Measurements from ENCODE around the gene CPEB3. TPM values are rescaled to one million over a fixed set of nuclear protein-coding genes. Genes with fewer than 3 reads are reported as not detected.

Gene CPEB3
- total and polyA plus RNA-seq, 2 experiments from 2014 or later, result 5.0 to 8.3 TPM

DNA sequence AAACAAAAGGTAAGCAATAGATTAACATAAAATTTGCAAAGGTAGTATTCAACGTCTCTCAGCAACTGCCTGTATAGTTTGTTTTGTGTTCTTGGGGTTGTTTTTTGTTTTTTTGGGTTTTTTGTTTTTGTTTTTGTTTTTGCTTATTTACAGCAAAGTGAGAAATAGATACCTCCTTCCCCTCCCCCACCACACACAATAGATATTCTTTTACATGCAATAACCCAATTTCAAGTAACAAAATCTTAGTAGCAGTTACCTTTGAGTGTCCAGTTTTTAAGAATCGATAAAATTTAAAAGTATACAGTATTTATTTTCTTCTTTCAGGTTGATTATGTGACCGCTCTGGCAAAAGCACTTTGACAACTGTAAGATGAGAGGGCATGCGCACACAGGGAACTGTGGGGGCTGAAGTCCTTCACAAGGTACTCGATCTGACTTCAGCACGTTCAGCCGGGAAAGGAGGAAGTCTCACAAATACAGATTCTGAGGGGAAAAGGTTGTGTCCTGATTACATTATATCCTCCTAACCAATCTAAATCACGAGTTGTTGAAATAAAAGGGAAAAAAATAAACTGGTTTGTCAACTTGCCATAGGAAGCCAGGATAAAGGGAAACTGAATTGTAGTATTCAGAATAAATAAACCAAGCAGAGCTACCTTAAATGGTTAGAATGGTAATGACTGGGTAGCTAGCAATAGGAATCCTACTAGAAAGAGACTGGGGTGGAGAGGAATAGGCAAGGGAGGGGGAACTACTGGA is 47.8 kb downstream of the CPEB3 start:
- TF ChIP-seq, protein P1, sequence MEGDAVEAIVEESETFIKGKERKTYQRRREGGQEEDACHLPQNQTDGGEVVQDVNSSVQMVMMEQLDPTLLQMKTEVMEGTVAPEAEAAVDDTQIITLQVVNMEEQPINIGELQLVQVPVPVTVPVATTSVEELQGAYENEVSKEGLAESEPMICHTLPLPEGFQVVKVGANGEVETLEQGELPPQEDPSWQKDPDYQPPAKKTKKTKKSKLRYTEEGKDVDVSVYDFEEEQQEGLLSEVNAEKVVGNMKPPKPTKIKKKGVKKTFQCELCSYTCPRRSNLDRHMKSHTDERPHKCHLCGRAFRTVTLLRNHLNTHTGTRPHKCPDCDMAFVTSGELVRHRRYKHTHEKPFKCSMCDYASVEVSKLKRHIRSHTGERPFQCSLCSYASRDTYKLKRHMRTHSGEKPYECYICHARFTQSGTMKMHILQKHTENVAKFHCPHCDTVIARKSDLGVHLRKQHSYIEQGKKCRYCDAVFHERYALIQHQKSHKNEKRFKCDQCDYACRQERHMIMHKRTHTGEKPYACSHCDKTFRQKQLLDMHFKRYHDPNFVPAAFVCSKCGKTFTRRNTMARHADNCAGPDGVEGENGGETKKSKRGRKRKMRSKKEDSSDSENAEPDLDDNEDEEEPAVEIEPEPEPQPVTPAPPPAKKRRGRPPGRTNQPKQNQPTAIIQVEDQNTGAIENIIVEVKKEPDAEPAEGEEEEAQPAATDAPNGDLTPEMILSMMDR (IDR thresholded peaks at IDR 0.05; ENCODE audit: low read depth, low read length), result no peak
- Histone ChIP-seq H3K4me1 (ENCODE audit: low read depth) (peaks cover 23% of the 10 kb centered on the region), H3K27ac (peak overlapping the region; percentile 86), H3K9me3 (ENCODE audit: low read depth) (no peaks in the 10 kb centered on the region), H3K27me3 (no peaks in the 10 kb centered on the region), H3K36me3 (no peaks in the 10 kb centered on the region), H3K4me3 (peak overlapping the region; percentile 69)
- peak; percentile 78 to 84 for DNase-seq (ENCODE audit: low read depth in 1 of 2, low spot score in 1 of 2)

DNA sequence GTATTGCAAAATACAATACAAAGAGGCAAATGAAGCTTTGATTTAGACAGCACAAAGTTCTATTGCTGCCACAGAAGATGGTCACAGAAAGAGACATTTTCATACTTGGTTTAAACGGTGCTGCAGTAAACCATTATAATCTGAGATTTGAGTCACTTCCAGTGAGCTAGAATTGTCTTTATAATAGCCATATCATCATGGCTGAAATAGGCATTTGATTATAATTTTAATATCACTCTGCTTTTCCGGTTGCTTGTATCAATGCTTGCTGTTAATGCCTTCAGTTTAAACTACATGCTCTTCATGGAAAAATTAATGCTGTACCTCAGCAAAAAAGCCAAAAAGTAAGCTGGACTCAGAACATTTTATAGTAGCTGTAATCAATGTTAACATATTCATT is 48.5 kb downstream of the CPEB3 start:
- H3K4me1 ChIP-seq (ENCODE audit: low read depth), result peaks cover 30% of the 10 kb centered on the region
- no peak for DNase-seq (ENCODE audit: low read depth in 1 of 2, low spot score in 1 of 2)
- no peaks in the 10 kb centered on the region for H3K36me3 ChIP-seq
- peak overlapping the region; percentile 97 for H3K27ac ChIP-seq
- H3K4me3 ChIP-seq, result peak overlapping the region; percentile 69
- H3K27me3 ChIP-seq, result no peaks in the 10 kb centered on the region
- H3K9me3 ChIP-seq (ENCODE audit: low read depth), result no peaks in the 10 kb centered on the region
- TF ChIP-seq, protein P1 (IDR thresholded peaks at IDR 0.05; ENCODE audit: low read depth, low read length), result no peak

DNA sequence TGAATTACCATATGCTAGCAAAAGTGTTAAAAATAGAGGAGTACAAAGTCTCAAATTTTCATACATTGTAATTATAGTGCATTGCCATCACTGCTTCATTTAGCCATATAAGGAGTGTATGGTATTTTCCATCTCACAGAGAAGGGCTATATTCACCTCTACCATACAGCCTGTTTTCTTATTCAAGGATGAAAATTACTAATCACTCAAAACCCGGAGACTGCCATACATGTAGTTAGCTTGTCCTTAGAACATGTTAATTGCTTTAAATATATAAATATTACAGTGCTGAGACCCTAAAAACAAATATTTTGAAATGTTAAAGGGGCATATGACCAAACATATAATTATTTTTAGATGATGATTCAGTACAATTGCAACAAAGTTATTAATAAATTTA is 49.4 kb downstream of the CPEB3 start:
- no peak for DNase-seq (ENCODE audit: low read depth in 1 of 2, low spot score in 1 of 2)
- H3K27me3 ChIP-seq, result no peaks in the 10 kb centered on the region
- H3K9me3 ChIP-seq (ENCODE audit: low read depth), result no peaks in the 10 kb centered on the region
- H3K4me1 ChIP-seq (ENCODE audit: low read depth), result peaks cover 34% of the 10 kb centered on the region
- H3K36me3 ChIP-seq, result no peaks in the 10 kb centered on the region
- peak overlapping the region; percentile 97 for H3K27ac ChIP-seq
- TF ChIP-seq, protein P1 (IDR thresholded peaks at IDR 0.05; ENCODE audit: low read depth, low read length), result no peak
- H3K4me3 ChIP-seq, result peak overlapping the region; percentile 69

DNA sequence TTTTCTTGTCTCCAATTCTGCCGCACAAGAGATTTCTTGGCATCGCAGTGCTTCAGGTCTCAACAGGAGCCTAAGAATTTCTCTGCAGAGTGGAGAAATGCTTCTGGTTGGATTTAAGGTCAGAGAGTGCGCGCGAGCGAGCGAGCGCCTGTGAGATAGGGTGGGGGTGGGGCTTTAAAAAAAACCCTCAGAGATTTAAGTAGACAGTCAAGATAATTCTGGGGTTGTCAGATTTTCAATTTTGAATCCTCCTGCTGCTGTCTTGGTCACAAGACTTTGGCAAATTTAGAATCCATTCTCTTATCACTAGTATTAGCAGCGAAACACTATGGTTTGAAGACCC is 49.7 kb downstream of the CPEB3 start:
- peak overlapping the region; percentile 97 for H3K27ac ChIP-seq
- no peaks in the 10 kb centered on the region for H3K9me3 ChIP-seq (ENCODE audit: low read depth)
- no peaks in the 10 kb centered on the region for H3K27me3 ChIP-seq
- TF ChIP-seq, protein P1 (IDR thresholded peaks at IDR 0.05; ENCODE audit: low read depth, low read length), result no peak
- H3K36me3 ChIP-seq, result no peaks in the 10 kb centered on the region
- H3K4me3 ChIP-seq, result peak overlapping the region; percentile 69
- DNase-seq (ENCODE audit: low read depth in 1 of 2, low spot score in 1 of 2), result peak; percentile 35 to 67
- peaks cover 34% of the 10 kb centered on the region for H3K4me1 ChIP-seq (ENCODE audit: low read depth)

DNA sequence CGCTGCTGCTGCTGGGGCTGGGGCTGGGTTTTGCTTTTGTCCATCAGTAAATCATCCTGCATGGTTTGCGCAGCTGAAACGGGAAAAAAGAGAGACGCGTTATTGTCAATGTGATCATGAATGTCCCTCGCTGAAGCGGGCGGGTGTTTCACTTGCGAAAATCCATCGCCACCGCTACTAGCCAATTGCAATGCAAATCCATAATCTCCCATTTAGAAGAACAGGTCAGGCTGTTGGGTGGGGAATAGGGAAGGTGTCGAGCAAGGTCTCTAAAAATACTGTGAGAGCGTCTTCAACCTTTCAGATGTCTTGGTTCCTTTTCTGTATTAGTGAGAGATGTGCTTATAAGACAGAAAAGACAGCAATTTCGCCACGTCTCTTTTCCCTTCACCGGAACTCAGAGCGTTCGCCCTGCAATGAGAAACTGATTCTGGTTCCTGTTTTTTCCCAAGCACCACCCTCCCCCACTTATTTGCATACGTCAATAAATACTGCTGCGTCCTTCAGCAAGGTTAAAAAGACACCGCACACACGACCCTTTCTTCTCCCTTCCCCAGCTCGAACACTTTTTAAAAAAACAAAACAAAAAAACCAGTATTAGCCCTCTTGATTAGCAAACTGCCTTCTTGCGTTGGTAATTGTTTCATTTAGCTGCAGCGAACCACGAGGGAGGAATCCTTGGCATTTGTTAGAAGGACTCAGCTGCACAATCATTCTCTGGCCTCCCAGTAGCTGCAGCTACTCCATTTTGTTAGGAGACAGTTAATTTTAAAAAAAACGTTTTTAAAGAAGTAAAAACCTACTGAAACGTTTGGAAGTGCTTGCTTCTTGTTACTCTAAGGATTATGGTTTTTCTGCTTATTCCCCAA is 50.4 kb downstream of the CPEB3 start:
- Histone ChIP-seq H3K27me3 (no peaks in the 10 kb centered on the region), H3K4me1 (ENCODE audit: low read depth) (peaks cover 34% of the 10 kb centered on the region), H3K9me3 (ENCODE audit: low read depth) (no peaks in the 10 kb centered on the region), H3K27ac (peak overlapping the region; percentile 97), H3K36me3 (no peaks in the 10 kb centered on the region), H3K4me3 (peak overlapping the region; percentile 69)
- DNase-seq (ENCODE audit: low read depth in 1 of 2, low spot score in 1 of 2), result peak; percentile 79 to 80
- TF ChIP-seq, protein P1 (IDR thresholded peaks at IDR 0.05; ENCODE audit: low read depth, low read length), result no peak
